DOHH2 (cell line): ENCODE results near the gene GASK1A.

Source experiments
- EZH2phosphoT487 ChIP-seq: fragments of 200-600 bp; sonication (generic); IDR thresholded peaks from 2 replicates; pipeline ENCODE4 v1.6.1; 2017; ENCODE audit warnings: borderline replicate concordance, mild to moderate bottlenecking, antibody characterized with exemption, low read length, moderate library complexity, mixed read lengths
- TF ChIP-seq, protein P1 (sequence below): fragments of 200-600 bp; sonication (generic); IDR thresholded peaks from one replicate; pipeline ENCODE4 v1.5.1; 2014; ENCODE audit warnings: antibody characterized with exemption, mild to moderate bottlenecking, low read depth, low read length; ENCODE audit not compliant: poor library complexity, severe bottlenecking

- TF ChIP-seq, protein P1, sequence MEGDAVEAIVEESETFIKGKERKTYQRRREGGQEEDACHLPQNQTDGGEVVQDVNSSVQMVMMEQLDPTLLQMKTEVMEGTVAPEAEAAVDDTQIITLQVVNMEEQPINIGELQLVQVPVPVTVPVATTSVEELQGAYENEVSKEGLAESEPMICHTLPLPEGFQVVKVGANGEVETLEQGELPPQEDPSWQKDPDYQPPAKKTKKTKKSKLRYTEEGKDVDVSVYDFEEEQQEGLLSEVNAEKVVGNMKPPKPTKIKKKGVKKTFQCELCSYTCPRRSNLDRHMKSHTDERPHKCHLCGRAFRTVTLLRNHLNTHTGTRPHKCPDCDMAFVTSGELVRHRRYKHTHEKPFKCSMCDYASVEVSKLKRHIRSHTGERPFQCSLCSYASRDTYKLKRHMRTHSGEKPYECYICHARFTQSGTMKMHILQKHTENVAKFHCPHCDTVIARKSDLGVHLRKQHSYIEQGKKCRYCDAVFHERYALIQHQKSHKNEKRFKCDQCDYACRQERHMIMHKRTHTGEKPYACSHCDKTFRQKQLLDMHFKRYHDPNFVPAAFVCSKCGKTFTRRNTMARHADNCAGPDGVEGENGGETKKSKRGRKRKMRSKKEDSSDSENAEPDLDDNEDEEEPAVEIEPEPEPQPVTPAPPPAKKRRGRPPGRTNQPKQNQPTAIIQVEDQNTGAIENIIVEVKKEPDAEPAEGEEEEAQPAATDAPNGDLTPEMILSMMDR: no peak
- no peak for TF ChIP-seq EZH2phosphoT487
These were observed 56.8 kb downstream of the GASK1A start for GRCh38 chr3:43035801-43036365.
